Esophagus squamous epithelium (tissue), 5 donors: ENCODE results near the gene RNF34. TPM values are rescaled to one million over a fixed set of nuclear protein-coding genes. Genes with fewer than 3 reads are reported as not detected.

ENCODE experiments used
- DNase-seq: peaks from one replicate; lab custom pipeline; 2025; lab: John Stamatoyannopoulos, UW
- H3K27ac ChIP-seq, 4 donors: fragments of 200-600 bp; sonication (generic); one replicate each; pipeline ENCODE4 v1.5.1; 2016 to 2019; ENCODE audit warnings: mild to moderate bottlenecking in 1 of 4
- H3K27me3 ChIP-seq, 4 donors: fragments of 200-600 bp; sonication (generic); 1 replicate in 3 of 4; 2 replicates in 1 of 4; pipeline versions ENCODE4 v1.5.1 to v1.6.0; 2017 to 2021; ENCODE audit warnings: antibody characterized with exemption in 1 of 4
- H3K36me3 ChIP-seq, 3 donors: fragments of 200-600 bp; sonication (generic); one replicate each; pipeline ENCODE4 v1.5.1; 2016 to 2019
- H3K4me1 ChIP-seq, 3 donors: fragments of 200-600 bp; sonication (generic); one replicate each; pipeline ENCODE4 v1.5.1; 2017 to 2019
- H3K4me3 ChIP-seq, 4 donors: fragments of 200-600 bp; sonication (generic); 1 replicate in 3 of 4; 2 replicates in 1 of 4; pipeline ENCODE4 v1.5.1; 2016 to 2019; ENCODE audit warnings: mild to moderate bottlenecking in 2 of 4, moderate library complexity in 1 of 4
- H3K9me3 ChIP-seq, 3 donors: fragments of 200-600 bp; sonication (generic); one replicate each; pipeline ENCODE4 v1.5.1; 2016 to 2019
- POLR2A ChIP-seq, 4 donors: fragments of 450-650 bp; IDR thresholded peaks; one replicate each; pipeline ENCODE4 v1.6.1; 2017; ENCODE audit warnings: antibody characterized with exemption in 4 of 4, mild to moderate bottlenecking in 4 of 4, moderate library complexity in 3 of 4
- WGBS, 2 donors: methylation state at CpG; one replicate each; pipeline ENCODE4 v1.1.5; 2018; 5-methylcytosine and 5-hydroxymethylcytosine counted together
- intact Hi-C: fragments of 100-400 bp; cut with DNase I; formaldehyde crosslinking; loops from one replicate; pipeline ENCODE4 v1.15.0; 2022
- total RNA-seq, 4 donors: library from RNA; depleted of rRNA; stranded (reverse); fragments of >200 nt; gene quantifications; one replicate each; pipeline ENCODE4 v1.1.0, GENCODE V29; 2016
- TF ChIP-seq, protein P1 (sequence below), 6 experiments: fragments of 450-650 bp in 4 of 6; fragments of 200-600 bp in 2 of 6; sonication (generic) in 2 of 6; IDR thresholded peaks; one replicate each; pipeline ENCODE4 v1.5.1; 2016 to 2019; ENCODE audit warnings: antibody characterized with exemption in 6 of 6, mild to moderate bottlenecking in 4 of 6, moderate library complexity in 4 of 6
- donor health status: DM: yes; HTN: yes; CAD: no.

Gene RNF34
- total RNA-seq, 4 donors from 2014 or later = 16.4 to 39.3 (median 31.3) TPM

DNA sequence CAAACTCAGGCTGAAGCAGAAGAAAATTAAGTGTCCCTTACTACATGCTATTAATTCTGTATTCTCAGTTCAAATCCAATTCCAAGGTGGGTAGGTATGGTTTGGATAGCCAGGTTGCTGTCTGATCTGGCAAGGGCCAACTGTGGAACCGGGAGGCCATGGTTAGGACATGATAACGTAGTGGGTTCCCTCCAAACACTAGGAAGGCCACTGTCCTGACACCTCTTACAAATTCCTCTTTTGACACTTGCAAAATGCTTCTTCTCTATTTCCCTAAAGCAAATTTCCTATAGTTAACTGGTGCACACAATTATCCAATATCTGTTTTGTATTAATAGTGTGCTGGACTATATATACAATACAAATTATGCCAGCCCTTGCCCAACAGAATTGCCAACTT lies 70.8 kb downstream of the RNF34 start:
- TF ChIP-seq, protein P1, sequence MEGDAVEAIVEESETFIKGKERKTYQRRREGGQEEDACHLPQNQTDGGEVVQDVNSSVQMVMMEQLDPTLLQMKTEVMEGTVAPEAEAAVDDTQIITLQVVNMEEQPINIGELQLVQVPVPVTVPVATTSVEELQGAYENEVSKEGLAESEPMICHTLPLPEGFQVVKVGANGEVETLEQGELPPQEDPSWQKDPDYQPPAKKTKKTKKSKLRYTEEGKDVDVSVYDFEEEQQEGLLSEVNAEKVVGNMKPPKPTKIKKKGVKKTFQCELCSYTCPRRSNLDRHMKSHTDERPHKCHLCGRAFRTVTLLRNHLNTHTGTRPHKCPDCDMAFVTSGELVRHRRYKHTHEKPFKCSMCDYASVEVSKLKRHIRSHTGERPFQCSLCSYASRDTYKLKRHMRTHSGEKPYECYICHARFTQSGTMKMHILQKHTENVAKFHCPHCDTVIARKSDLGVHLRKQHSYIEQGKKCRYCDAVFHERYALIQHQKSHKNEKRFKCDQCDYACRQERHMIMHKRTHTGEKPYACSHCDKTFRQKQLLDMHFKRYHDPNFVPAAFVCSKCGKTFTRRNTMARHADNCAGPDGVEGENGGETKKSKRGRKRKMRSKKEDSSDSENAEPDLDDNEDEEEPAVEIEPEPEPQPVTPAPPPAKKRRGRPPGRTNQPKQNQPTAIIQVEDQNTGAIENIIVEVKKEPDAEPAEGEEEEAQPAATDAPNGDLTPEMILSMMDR (IDR thresholded peaks at IDR 0.05) = no peak
- TF ChIP-seq POLR2A (IDR thresholded peaks at IDR 0.05) = no peak
- Histone ChIP-seq H3K27me3 (no peaks in the 10 kb centered on the region), H3K27ac (no peak overlapping the region), H3K4me3 (no peak overlapping the region), H3K36me3 (no peaks in the 10 kb centered on the region), H3K4me1 (peaks cover 7 to 19% (median 9%) of the 10 kb centered on the region in 3 donors), H3K9me3 (no peaks in the 10 kb centered on the region)
- intact Hi-C loops = no loop called here
- WGBS, 2 donors = 77 to 82% methylated on average over 2 of the region's 2 CpGs
- no peak for DNase-seq

DNA sequence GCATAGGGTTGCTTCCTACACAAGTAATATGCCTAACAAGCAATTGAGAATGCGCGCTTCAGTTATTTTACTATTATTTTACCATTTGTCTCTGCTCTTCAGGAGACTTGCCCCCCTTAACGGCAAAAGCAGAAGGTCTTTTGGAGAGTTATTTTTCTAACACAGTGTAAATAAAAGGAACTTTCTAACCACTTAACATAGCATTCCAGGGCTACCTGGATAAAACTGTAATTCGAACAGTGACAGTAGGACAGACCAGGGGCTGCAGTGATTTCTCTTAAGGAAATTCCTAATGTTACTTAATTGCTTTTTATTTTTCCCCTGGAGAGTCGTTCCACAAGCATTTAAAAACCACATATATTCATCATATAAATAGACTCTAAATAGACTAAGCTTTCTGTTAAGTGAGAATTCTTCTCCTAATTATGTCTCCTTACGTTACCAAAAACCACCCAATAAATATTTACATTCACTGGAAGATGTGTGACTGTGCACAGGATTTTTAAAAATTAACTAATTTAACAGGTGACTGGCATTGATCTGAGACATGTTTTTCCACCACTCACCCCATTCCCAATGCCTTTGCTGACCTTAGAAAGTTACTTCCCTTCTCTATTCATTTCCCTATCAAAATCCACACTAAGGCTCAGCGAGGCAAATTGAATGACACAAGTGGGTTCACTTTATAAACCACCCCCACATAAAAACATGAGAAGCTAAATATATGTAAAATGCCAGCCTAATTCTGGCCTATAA lies 72.4 kb downstream of the RNF34 start:
- H3K36me3 ChIP-seq = no peaks in the 10 kb centered on the region
- no peak for TF ChIP-seq POLR2A (IDR thresholded peaks at IDR 0.05)
- TF ChIP-seq, protein P1 (IDR thresholded peaks at IDR 0.05) = no peak
- H3K27me3 ChIP-seq = no peaks in the 10 kb centered on the region
- H3K27ac ChIP-seq = no peak overlapping the region
- peaks cover 7 to 12% (median 8%) of the 10 kb centered on the region in 3 donors for H3K4me1 ChIP-seq
- intact Hi-C loops = no loop called here
- DNase-seq = no peak
- WGBS, 2 donors = 84% methylated on average over 7 of the region's 7 CpGs
- H3K4me3 ChIP-seq = no peak overlapping the region
- no peaks in the 10 kb centered on the region for H3K9me3 ChIP-seq

Other genes with a start within 250 kb of the RNF34 start
- 10 to 100 TPM; 13.0 to 32.3 (median 19.9) TPM for gene P2RX4, start 190.0 kb upstream of the RNF34 start, total RNA-seq
- gene CAMKK2, start 103.4 kb upstream of the RNF34 start, total RNA-seq = 10 to 100 TPM; 16.8 to 32.6 (median 21.2) TPM
- 100 to 1,000 TPM in 1 of 4 donors, 10 to 100 TPM in 3; 54.4 to 116 (median 88.8) TPM for gene ANAPC5, start 47.7 kb upstream of the RNF34 start, total RNA-seq
- gene KDM2B, start 180.9 kb downstream of the RNF34 start, total RNA-seq = 10 to 100 TPM; 20.7 to 26.3 (median 23.9) TPM
- 1 to 10 TPM; 4.4 to 7.9 (median 7.0) TPM for gene ORAI1, start 226.4 kb downstream of the RNF34 start, total RNA-seq